ENCODE measurements around the gene STAU1. TPM values are rescaled to one million over a fixed set of nuclear protein-coding genes. Genes with fewer than 3 reads are reported as not detected.
A peak's percentile ranks its signal among the peaks of the same experiment; 100 is the strongest.
"Not testable (repeated sequence)": the region's sequence is repeated elsewhere in the genome, so short reads cannot be mapped to it uniquely, and the experiment has no call there.

The STAU1 gene, protein sequence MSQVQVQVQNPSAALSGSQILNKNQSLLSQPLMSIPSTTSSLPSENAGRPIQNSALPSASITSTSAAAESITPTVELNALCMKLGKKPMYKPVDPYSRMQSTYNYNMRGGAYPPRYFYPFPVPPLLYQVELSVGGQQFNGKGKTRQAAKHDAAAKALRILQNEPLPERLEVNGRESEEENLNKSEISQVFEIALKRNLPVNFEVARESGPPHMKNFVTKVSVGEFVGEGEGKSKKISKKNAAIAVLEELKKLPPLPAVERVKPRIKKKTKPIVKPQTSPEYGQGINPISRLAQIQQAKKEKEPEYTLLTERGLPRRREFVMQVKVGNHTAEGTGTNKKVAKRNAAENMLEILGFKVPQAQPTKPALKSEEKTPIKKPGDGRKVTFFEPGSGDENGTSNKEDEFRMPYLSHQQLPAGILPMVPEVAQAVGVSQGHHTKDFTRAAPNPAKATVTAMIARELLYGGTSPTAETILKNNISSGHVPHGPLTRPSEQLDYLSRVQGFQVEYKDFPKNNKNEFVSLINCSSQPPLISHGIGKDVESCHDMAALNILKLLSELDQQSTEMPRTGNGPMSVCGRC
- total RNA-seq (2014; rRNA removed), result 58.3 and 64.8 TPM in 2 replicates
- 48.2 TPM for polyA plus RNA-seq (2012)

DNA sequence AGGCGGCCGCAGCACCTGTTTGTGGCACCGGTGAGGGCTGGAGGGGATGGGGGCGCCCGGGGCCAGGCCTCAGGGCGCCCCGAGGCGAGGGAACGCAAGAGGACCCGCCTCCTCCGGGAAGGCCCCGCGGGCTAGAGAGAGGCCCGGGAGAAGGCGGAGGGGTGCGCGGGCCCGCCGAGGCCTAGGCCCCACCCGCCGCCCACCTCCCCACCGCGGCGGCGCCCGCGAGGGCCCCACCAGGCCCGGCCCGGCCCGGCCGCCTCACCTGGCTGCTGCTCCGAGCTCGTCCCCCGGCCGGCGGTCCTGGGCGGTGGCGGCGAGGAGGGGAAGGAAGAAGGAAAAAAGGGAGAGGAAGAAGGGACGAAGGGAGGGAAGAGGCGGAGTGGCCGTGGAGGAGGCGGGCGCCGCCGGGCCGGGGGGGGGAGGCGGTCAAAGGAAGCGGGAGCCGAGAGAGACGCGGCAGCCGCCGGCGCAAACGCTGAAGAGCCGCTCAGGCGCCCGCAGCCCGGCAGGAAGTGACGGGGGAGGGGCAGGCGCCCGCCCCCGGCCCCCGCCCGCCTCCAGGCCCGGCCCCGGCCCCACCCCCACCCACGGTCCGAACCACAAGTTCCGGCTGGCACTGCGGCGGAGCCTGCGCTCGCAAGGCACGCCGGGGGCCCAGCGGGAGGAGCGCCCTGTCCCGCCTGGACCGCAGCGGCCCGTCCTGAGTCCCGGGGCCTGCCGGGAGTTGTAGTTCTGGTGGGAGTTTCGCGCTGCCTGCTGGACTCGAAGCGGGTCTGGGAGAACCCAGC is at the start of gene STAU1:
STAU1 (minus strand) TSS at position 484 of the 791 bp plus-strand sequence. CDS start 22,133 bp downstream, outside the sequence.
- peak; percentile 91 for DNase-seq (ENCODE audit: low read depth)

DNA sequence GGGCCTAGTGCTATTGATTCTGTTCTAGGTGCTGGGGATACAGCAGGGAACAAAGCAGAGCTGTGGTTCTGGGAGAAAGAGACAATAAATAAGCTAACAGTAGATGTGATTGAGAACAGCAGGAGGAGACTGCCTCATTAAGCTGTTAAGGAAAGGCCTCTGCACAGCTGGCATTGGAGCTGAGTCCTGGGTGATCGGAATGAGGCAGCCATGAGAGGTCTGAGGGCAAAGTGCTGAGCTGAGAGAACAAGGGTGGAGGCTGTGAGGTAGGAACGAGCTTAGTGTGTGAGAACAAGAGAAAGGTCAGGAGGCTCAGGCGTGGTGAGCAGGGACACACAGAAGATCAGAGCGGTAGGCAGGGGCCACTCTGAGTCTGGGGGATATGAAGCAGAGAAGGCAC is 49.4 kb upstream of the STAU1 start:
- DNase-seq (ENCODE audit: low read depth), result no peak

DNA sequence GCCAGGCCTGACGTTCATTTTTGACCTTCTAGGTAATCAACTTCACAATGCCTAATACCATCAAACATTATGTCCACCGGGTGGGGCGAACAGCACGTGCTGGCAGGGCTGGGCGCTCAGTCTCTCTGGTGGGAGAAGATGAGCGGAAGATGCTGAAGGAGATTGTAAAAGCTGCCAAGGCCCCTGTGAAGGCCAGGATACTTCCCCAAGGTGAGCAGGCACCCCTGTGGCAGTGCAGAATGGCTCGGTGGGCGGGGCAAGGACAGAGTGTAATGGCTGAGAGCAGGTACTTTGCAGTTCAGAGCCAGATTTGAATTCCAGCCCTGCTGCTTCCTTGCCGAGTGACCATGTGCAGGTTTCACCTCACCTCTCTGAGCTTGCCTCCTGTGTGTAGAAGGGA is 48.2 kb upstream of the STAU1 start:
- DNase-seq (ENCODE audit: low read depth), result no peak

DNA sequence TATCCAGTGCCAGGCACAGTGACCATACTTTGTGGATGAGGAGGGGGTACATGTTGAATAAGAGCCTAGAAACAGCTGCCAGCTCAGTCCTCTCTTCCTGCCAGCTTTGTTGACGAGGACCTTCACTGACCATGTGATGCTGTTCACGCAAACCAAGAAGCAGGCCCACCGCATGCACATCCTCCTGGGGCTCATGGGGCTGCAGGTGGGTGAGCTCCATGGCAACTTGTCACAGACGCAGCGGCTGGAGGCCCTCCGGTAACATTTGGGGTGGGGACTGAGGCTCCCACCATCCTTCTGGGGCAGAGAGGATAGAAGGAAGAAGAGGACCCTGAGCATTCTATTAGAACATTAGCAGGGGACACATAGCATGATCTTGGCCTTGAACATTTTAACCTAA is 46.7 kb upstream of the STAU1 start:
- no peak for DNase-seq (ENCODE audit: low read depth)

DNA sequence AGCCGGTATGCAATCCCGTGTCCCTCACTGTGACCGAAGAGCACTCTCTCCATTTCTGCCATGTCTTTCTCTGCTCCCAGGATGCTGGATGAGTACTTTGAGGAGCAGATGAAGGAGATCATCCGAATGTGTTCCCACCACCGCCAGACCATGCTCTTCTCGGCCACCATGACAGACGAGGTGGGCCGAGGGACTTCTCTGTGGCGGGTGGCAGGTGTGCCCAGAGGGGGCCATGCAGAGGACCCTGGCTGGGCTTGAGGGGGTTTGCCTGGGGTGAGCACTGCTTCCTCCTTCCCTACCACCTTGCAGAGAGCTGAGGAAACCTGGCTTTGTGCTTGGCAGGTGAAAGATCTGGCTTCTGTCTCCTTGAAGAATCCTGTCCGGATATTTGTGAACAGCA is 45.1 kb upstream of the STAU1 start:
- no peak for DNase-seq (ENCODE audit: low read depth)

DNA sequence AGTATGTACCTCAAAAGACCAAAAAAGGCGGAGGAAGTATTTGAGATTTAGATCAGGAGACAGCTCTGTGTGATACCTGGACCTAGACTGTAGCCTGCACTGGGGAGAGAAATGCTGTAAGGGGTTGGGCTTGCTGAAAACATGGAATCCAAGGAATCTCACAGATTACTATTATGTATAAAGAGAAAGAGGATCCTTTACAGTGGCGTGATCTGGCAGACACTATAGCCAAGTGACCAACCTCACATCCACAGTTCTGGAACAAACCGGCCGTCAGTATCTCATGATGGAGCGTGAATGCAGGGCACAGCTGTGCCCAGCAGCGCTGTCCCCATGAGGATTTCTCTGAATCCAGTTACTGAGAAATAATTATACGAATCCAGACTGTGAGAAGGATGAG is 43.3 kb upstream of the STAU1 start:
- DNase-seq (ENCODE audit: low read depth), result peak; percentile 52

DNA sequence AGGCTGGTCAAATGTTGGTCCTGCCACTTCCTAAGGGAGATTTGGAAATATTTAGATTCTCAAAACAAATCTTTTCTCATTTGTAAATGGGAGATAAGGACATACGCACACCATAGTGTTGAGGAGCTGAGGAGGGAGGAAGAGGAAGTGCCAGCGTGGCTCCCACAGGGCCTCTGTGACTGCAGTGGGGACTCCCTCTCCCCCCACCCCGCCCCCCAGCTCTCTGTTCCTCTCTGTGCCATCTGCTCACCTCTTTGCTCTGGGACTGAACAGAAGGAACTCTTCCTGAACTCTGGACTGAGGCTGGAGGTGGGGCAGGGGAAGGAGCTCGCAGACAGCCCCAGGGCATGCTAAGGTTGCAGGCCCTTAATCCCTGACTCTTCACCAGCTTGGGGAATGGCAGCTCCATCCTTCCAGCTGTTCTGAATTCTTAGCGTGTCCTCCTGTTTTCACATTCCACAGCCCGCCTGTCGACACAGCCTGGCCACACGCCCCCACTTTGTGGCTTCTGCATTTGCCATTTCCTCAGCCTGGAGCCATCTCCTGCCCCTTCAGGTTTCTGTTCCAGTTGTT is 42.5 kb upstream of the STAU1 start:
- peak; percentile 96 for DNase-seq (ENCODE audit: low read depth)

DNA sequence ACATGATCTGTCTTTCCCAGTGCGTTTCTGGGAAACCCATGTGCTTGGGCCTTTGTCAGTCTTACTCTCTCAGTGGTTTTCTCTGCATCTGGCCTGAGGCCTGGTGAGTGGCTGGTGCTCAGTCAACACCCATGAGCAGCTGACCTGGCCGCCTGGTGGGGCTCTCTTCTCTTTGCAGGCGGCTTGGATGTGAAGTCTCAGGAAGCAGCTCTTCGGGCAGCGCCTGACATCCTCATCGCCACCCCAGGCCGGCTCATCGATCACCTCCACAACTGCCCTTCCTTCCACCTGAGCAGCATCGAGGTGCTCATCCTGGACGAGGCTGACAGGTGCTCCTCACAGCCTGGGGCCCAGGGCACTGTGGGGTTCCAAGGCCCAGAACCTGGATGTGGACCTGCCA is 41.9 kb upstream of the STAU1 start:
- peak; percentile 76 for DNase-seq (ENCODE audit: low read depth)

DNA sequence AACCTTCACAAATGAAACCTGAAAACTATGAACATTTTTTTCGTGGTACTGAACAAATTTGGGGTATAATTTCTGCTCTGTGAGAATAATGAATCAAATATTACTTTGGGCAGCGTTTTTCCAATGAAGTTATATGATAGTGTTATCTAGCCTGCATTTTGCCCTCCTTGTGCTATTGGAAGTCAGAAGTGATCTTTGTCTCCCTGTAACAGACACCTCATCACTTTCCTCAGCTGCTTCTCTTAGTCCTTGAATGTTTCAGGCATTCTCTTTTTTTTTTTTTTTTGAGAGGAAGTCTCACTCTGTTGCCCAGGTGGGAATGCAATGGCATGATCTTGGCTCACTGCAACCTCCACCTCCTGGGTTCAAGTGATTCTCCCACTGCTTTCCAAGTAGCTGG is 41.2 kb upstream of the STAU1 start:
- DNase-seq (ENCODE audit: low read depth), result no peak

DNA sequence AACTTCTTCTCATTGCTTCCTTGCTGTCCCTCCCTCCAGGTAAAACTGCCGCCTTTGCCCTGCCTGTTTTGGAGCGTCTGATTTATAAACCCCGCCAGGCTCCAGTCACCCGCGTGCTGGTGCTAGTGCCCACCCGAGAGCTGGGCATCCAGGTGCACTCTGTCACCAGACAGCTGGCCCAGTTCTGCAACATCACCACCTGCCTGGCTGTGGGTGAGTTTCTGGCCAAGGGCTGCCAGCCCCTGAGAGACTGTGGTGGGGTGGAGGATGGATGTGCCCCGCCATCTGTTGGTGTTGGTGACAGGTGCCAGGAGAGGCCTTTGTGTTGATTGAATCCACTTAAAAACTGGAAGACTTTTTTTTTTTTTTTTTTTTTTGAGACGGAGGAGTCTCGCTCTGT is 40.5 kb upstream of the STAU1 start:
- DNase-seq (ENCODE audit: low read depth), result peak; percentile 62

DNA sequence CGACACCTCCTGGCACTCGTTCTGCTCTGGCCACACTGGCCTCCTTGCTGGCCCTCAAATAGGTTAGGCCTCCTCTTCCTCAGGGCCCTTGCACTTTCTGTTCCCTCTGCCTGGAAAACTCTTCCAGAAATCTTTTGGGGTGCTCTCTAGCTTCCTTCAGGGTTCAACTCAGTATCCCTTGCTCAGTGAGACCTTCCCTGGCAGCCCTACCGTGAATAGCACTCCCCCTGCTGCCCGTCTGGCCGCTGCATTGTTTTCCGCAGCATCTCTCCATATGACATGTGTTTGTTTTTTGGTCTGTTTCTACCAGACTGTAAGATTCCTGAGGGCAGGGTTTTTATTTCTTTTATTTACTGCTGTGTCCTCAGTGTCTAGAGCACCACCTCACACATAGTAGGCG is 37.8 kb upstream of the STAU1 start:
- DNase-seq (ENCODE audit: low read depth), result no peak

DNA sequence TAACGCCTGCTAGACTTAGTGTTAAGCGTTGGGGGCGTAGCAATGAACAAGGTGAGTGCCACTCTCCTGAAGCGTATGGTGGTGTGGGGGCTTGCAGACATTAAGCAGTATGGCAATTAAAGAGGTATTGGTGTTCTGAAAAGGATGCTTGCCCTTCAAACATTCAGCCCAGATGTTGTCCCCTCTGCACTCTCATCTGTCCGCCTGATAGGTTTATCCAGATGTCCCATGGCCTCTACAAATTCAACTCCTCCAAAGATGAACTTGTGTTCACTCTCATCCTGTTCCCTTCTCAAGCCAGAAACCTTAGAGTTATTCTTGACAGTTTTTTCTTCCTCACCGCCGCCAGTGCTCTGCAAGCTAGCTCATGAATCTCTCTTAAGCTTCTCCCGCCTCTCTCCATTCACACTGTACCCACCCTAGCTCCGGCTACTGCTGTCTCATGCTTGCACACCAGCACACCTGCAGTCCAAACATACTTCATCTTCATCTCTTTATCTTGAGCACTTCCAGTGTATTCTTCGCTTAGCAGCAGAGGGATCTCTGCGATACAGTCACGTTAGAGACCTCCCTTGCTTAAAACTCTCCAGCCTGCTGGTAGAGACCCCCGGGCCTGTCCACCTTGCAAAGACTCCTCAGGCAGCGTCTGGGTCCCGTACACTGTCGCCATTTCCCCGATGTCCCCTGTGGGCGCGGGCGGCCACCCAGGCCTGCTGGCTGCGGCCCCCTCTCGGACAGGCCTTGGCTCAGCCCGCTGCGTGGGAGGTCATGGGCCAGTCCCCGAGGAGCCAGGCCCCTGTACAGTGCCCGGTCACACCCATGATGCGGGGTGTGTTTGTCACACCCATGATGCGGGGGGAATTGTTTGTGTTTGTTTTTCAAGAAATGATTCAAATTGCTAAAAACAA is 32.0 kb upstream of the STAU1 start:
- no peak for DNase-seq (ENCODE audit: low read depth)

DNA sequence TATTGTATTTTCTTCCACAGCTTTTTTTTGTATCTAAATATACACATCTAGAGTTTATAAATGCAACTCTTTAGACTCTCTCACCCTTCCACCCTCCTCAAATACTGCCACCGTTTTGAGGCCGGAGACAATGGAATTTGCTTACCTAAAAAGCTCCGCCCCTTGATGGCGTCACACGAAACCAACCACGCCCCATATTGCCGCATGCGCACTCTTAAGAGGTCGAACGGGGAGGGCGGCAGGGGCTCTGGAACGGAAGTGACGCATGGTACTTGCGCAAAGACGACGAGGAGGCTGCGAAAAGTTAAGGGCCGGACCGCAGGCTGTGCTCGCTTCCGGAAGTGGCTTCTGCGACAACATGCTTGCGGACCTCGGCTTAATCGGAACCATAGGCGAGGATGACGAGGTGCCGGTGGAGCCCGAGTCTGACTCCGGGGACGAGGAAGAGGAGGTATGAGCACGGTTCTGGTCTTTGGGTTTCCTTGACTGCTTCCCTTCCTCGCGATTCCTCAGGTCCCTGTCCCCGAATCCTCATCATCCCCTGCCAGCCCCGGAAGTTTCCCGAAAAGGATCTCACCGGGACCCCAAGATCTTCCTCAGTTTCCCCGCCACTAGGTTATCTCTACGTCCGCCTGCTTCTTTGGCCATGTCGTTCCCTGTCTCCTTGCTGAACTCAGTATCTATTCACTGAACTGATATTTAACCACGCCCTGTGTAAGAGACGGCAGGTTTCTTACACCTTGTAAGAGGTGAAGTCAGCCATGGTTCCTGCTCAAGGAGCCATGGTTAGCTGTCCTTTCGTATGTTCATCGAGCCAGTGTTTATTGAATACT is 31.2 kb upstream of the STAU1 start, which contains the start of gene DDX27:
DDX27 (plus strand) TSS at position 326 of the 833 bp plus-strand sequence; CDS start at position 359, 33 bp downstream.
- peak; percentile 98 for DNase-seq (ENCODE audit: low read depth)

DNA sequence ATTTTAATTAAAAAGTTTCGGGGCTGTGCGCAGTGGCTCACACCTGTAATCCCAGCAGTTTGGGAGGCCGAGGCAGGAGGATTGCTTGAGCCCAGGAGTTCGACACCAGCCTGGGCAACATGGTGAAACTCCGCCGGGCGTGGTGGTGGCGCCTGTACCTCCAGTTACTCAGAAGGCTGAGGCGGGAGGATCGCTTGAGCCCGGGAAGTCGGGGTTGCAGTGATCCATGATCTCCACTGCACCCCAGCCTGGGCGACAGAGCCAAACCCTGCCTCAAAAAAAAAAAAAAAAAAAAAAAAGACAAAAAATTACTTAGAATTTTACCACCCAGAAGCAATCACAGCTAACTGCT is 30.6 kb upstream of the STAU1 start:
- DNase-seq (ENCODE audit: low read depth), result not testable (repeated sequence)

DNA sequence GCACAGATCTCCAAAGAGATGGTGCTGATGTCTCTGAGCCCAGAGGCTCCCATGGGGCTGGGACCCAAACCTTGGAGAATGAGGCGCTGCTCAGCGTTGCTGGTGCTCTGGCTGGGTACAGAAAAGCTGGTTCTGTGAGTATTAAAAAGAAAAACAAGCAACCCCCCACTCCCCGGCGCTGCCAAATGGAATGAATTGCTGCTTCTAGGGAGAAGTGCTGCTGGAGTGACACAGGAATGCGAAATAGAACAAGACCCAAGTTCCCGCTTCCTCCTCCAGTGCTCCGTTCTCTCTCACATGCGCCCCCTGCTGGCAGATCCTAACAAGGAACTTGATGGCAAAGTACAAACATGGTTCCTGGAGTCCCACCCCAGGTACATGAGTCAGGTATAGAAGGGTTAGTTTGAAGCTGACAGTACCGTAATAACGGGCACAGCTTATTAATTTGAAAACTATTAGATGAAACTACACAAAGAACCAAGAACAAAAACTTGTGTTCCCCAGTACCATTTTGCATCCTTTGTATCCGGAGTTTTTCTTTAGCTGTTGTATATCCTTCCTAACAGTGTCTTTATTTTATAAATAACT is 29.0 kb upstream of the STAU1 start:
- DNase-seq (ENCODE audit: low read depth), result peak; percentile 85

DNA sequence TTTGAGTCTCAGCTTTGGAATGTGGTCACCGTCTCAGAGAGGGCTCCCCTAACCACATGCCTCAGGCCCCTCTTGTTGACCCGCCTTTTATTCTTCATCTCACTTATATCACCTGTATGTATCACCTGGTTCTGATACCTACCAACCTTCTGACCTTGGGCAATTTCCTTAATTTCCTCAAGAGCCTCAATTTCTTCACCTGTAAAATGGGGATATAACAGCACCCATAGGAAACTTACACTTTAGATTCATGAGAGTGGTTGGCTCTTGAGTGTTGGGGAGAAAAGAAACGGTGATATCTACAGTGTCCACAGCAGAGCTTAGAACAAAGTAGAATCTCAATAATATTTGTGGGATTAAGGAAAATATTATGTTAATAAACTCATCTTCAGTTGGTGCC is 27.1 kb upstream of the STAU1 start:
- DNase-seq (ENCODE audit: low read depth), result no peak

DNA sequence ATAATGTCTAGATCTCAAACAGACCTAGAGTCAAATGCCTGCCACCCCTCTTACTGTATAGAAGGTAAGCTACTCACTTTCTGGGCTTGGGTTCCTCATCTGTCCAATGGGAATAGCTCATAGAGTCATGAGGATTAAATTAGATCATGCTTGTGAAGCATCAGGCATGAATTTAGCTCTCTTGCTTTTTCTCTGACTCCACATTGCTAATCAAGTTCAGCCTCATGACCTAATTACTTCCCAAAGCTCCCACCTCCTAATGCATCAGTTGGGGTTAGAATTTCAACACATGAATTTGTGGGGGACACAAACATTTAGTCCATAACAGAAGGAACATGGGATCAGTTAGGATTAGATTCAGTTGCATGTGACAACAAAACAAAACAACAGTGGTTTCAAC is 26.4 kb upstream of the STAU1 start:
- no peak for DNase-seq (ENCODE audit: low read depth)

DNA sequence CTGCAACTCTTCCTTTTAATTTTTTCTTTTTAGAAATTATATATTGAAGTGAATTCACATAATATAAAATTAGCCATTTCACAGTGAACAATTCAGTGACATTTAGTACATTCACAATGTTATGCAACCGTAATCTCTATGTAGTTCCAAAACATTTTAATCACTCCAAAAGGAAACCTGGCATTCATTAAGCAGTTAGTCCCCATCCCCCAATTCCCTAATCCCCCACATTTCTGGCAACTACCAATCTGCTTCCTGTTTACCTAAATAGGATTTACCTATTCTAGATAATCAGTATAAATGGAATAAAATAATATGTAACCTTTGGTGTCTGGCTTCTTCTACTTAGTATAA is 22.6 kb upstream of the STAU1 start:
- DNase-seq (ENCODE audit: low read depth), result no peak

DNA sequence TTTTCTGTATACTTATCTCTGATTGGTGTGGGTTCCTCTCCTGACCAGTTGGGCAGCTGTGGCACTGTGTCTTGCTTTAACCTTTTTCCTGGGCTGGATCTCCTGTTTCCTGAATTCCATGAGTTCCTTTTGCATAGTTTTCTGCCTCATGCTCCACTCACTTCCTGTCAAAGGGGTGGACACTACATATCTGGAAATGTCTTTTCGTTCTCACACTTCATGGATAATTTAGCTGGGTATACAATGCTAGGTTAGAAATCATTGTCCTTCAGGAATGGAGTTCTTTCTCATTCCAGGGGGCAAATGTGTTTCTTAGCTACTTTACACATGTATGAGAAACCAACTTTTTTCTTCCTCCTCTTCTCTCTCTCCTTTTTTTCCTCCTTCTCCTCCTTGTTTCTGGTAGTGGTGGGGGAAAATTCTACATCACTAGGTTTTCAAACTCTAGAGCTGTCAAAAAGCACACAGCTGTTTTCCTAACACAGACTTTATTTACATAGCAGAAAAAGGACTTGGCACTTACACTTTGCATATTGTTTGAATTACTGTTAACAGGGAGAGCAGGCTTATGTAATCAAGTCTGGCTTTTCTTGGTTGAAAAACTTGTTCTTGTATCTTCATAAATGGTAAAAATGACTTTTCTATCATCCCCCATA is 22.1 kb upstream of the STAU1 start:
- DNase-seq (ENCODE audit: low read depth), result peak; percentile 14
